CD1c-positive myeloid dendritic cell (primary cell): ENCODE results near the gene MARCHF11.

Experiments used
- DNase-seq: peaks from one replicate; pipeline ENCODE4 v3.0.0-alpha.2; 2016; ENCODE audit errors: extremely low spot score

The MARCHF11 gene

DNA sequence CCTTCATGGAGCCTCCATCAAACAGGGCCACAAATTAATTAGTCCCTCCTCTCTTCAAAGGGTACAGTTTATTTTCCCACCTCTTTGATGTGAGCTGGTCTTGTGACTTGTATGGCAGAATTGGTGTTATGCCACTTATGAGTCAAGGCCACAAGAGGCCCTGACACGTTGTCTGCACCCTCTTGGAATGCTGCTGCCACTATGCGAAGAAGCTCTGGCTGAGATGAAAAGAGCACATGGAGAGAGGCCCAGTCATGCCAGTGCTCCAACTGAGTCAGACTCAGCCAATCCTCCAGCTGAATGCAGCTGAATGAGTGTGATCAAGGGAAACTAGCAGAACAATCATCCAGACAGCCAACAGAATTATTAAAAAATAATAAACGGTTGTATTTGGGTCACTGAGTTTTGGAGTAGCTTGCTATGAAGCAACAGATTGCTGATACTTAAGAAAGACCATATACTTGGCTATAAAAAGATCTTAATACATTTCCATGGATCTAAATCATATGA lies 128.3 kb downstream of the MARCHF11 start:
- no peak for DNase-seq

DNA sequence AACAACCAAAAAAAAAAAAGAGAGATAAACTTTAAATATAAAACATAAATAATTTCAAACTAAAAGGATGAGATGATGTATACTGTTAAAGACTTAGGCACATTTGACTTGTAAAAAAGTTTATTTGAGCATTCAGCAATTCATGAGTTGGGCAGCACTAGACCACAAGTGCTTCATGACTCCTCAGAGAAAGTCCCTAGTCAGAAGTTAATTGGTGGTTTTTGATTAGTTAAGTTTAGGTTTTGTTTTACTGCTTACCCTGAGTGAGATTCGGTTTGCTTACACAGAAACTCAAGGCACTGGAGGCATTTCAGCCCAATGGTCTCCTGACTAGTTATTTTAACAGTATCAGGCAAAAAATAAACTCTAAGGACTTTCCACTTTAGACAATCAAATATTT lies 129.2 kb downstream of the MARCHF11 start:
- DNase-seq, result no peak

DNA sequence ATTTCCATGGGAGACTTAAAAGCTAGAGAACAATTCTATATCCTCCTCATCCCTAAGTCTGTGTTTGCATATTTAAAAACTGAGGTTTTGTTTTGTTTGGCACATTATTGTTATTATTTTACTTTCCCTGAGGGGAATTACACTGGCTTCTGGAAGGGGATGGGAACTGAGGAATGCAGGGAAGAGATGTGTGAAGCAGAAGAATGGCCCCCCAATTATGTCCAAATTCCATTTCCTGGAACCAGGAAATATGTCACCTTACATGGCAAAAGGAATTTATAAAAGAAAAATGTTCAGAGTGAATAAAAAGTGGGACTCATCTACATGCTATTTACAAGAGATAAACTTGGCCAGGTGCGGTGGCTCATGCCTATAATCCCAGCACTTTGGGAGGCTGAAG lies 129.8 kb downstream of the MARCHF11 start:
- no peak for DNase-seq

DNA sequence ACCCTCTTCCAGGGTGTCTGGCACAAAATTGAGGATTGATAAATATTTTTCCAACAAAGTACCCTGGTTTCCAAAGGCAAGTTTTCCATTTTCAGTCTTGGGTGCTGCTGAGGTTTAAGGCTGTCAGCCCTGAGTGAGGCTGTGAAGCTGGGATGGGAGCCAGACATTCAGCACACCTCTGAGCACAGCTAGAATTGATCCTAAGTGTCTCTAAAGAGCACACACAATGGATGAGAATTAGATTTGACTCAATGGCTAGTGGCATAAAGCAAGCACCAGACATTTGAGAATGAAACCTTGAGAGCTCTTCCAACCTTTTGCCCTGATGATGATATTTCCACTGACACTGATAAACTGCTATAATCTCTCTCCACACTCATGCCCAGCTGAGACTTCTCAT lies 131.5 kb downstream of the MARCHF11 start:
- DNase-seq, result no peak

DNA sequence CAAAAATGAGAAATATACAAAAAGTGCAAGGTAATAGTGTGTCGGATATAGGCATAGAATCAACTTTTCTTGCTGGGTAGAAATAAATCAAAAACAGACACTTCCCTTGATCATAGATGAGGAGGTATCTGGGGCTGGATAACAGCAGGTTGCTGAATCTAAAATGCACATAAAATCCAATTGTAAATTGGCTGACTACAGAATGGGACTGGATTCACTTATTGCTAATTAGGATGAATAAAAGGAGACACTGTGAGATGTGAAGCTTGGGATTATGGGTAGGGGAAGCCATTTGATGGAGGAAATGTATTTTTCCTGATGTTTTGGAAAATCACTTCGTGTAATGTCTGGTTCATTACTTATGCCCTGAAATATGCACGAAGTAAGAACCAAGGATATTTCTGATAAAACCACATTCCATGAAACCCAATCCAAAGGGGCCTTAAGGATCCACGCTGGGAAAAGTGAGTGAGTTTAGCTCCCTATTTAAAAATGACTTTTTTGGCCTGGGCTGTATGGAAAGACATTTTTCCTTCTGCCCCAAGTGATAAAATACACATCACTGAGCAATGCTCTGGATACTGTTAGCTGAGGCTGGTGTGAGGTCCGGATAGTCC lies 136.1 kb downstream of the MARCHF11 start:
- DNase-seq, result no peak

DNA sequence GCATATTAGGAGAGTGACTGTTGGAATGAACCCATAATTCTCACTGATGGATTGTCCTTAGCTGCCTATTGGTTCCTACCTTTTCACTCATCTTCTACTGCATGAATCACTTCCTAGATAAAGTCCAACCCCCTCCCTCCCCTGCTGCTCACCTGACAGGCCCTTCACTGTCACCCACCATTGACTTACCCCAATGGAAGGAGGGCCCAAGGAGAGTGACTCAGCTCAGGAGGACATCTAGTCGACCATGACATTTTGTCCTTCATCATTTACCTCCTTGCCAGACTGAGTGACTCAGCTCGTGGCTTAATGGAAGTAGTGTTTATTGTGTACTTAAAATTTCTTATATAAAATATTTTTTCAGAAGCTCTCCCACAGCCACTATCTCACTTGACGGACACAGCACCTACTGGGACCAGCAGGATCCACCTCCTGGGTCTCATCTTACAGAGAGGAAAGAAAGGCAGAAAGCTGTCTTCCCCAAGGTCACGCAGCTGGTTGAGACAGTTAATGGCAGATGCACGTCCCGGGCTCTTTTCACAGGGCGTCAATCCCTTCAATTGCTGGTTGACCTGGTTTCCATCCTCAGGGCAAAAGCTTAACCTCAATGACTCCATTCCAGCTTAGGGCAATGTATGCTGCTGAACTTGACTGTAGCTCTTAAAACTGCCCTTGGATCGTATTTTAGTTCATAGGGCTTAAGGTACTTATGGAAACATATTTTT lies 142.3 kb downstream of the MARCHF11 start:
- DNase-seq, result no peak

DNA sequence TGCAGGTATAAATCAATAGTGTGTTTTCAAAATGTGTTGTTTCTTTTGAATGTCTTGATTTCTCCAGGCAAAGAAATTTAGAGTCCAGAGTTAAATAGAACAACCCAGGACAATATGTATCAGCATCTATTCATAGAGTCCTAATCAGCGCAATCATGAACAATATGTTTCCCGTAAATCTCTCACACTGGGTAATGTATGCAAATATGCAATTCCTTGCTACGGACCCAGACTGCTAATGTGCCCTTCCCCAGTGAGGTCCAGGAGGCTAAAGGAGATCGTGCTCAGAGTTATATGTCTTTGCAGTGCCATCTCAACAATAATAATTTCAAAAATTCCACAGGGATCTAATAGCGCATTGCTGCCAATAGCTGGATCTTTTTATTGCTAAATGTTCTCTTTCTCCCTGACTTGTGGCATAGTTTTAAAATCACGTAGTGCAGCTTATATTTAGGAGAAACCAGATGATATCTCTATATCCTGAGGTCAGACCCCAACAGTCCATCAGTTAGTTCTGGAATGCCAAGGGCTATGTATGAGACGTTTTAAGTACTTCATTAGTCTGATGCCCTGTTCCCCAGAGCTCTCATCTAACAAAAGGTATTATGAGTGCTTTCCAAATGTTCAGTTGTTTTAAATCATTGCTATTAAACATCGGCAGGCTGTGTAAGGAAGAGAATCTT lies 145.1 kb downstream of the MARCHF11 start:
- DNase-seq, result no peak

DNA sequence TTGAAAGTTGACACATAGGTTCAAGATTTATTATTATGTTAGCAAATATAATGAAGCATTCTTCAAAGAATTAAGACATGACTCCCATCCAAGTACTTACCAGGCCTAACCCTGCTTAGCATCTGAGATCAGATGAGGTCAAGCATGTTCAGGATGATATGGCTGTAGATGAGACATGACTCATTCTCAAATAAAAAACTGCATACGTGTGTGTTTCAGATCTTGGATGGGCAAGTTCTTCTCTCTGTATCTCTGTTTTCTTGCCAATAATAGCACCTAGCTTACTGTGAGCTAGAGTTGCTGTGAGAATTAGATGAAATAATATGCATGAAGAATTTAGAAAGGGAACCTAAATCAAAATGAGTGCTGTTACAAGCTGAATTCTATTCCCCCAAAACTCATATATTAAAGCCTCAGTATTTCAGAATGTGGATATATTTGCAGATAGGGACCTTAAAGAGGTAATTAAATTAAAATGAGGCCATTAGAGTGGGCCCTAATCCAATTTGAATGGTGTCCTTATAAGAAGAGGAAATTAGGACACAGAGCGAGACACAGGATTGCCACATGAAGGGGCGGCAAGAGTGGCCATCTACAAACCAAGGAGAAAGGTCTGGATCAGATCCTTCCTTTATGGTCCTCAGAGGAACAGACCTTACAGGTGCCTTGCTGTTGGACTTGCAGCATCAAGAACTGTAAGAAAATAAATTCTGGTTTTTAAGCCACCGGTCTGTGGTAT lies 146.2 kb downstream of the MARCHF11 start:
- no peak for DNase-seq

DNA sequence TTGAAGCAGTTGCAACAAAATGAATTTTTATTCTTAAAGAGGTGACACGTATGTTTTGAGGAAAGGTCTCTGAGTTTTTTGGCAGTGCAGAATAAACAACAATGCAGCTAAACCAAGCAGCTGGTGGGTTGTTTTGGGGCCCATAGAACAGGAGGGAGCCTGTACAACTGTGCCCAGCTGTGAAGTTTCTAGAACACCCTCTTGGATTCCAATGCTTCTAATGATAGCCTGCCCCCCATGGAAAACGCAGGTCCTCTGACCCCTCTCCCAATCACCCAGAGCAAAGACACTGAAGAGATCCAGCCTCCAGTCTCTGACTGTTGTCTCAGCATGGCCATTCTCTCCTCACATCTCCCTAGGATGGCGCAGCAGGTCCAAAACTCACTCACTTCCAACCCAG lies 150.9 kb downstream of the MARCHF11 start:
- no peak for DNase-seq

DNA sequence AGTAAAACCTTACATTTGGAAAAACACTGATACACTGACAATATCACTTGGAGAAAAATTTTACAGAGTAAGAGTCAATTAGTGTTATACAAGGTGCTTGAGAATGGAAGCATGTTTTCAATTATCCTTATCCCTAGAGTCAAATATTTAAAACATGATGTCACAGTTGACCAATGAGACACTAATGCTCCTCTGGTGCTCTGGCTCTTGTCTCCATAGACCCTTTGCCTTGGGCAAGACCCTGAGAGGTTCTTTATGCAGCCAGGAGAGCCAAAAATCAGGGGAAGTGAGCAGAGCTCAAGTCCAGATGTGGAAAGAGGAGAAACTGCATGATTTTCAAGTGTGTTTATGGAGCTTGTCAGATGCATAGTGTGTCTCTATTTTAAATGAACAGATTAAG lies 153.9 kb downstream of the MARCHF11 start:
- no peak for DNase-seq

DNA sequence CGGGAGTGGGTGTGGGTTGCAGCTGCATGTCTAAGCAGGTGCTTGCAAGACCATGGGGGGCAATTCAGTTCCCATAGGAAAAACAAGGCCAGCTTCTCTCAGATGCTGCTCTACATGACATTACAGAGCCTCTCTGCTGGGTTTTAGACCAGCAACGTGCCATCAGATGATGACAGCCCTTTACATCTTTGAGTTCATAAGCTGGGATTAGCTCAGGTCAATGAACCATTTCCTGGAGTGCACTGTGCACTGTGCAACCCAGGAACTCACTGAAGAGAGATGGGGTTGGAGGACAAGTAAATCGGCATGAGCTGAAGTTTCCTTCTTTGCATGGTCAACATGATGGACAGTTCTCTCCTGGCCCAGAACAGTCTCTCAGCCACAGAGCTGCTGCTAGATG lies 160.6 kb downstream of the MARCHF11 start:
- no peak for DNase-seq

DNA sequence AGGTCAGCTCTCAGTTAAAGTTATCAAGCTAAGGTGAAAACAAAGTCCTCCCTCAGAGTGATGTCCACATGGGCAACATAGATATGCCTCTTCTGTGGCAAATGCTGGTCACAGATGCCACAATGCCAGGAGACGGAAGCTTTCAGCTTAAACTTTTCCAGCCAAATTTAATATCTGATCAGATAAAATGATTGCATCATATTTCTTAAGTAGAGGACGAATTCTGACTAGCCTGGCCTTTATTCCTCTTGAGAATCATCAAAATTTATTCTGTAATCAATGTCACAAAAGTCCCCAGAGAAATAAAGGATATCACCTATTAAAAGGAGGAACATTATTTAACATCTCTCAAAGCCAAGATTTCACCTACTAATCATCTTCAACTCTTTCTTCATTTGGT lies 161.9 kb downstream of the MARCHF11 start:
- DNase-seq, result no peak
